Stimulated activated CD8-positive, alpha-beta memory T cell treated with anti-CD3 and anti-CD28 coated beads, Interleukin-15, amount 100 ng/mL, for 24 hours (primary cell): ENCODE measurements around the gene MARK1.

Experiments used
- DNase-seq: peaks from one replicate; pipeline ENCODE4 v3.0.0-alpha.2; 2020; ENCODE audit warnings: low read depth

The MARK1 gene

DNA sequence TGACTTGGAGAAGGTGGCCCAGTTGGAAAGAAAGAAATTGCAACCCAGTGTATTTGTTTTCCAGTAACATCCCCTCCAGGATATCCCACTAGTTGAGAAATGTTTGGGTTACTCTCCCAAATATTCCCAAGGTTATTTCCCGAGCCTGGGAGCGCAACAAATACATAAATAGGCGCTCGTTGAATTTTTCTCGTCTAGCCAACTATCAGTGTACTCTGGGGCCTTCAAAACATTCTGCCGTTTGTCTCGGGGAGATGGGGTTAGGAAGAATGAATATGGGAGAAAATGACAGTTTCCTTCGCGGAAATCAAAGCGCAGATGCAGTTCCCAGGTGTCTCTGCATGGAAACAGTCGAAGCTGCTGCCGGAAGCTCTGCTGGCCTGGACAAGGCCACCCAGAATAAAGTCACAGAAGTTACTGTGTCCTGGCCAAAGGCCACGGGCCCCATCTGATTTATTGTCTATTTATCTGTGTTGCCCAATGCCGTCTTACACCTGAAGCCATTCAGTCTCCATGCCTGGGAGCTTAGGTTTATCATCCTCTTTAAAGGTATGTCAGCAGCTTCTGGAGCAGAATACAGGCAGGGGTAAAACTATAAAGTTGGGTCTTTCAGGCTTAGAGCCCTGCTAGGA lies 163.2 kb downstream of the MARK1 start:
- DNase-seq = no peak

GRCh38 chr1:220692436-220693228 lies 164.7 kb downstream of the MARK1 start:
- no peak for DNase-seq

GRCh38 chr1:220694866-220695382 lies 167.0 kb downstream of the MARK1 start:
- DNase-seq = no peak

- no peak for DNase-seq
Measured at GRCh38 chr1:220695426-220695825, 167.5 kb downstream of the MARK1 start.

GRCh38 chr1:220696226-220696862 lies 168.4 kb downstream of the MARK1 start:
- DNase-seq = no peak

DNA sequence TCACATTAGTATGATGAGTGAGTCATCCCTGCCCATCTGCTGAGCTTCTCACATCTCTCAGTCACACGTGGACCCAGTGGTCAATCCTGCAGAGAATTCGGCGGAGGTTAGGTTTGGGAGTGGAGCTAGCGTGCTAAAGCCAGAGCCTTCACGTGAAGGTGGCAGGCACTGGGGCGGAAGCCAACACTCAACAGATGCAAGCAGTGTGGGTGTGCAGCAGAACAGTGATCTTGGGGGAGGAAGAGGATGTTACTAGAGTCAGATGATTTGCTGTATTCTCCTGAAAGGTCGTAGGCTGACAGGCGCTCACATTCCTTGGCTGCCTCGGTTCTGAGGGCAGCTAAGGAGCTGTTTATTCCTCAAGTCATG lies 168.9 kb downstream of the MARK1 start:
- DNase-seq = no peak

DNA sequence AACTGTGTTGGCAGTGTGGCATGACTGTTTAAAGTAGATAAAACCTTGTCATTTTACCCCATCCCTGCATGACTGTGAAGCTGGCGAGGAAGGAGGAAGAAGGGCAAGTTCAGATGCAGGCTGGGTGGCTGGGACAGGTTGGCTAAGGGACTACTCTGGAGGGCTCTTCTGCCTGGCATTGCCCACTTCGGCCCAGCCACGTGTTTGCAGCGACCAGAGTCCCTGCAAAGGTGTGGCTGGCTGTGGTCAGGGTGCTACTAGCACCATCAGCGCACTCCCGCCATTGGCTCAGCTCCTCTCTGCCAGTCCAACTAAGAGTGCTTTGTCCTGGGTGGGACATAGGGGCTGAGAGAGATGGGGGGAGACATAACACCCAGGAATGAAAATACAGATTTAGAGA lies 169.4 kb downstream of the MARK1 start:
- no peak for DNase-seq

GRCh38 chr1:220698607-220699016 lies 170.7 kb downstream of the MARK1 start:
- no peak for DNase-seq

DNA sequence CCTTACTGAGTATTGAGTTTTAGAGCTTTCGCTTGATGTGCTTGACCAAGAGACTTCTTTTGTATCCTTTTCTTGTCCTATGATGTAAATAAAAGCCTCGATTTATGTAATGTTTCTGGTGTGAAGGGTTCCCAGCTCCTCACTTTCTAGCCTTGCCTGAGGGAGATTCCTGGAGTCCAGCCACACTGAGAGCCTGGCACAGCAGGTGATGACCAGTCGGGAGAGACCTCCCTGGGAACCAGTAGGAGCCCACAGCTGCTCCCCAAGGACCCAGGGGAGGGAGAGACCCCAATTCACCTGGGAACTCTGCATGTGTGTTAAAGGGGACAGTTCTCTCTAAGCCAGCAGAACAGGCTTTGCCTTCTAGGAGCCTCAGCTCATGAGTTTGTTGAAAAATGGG lies 171.1 kb downstream of the MARK1 start:
- no peak for DNase-seq

DNA sequence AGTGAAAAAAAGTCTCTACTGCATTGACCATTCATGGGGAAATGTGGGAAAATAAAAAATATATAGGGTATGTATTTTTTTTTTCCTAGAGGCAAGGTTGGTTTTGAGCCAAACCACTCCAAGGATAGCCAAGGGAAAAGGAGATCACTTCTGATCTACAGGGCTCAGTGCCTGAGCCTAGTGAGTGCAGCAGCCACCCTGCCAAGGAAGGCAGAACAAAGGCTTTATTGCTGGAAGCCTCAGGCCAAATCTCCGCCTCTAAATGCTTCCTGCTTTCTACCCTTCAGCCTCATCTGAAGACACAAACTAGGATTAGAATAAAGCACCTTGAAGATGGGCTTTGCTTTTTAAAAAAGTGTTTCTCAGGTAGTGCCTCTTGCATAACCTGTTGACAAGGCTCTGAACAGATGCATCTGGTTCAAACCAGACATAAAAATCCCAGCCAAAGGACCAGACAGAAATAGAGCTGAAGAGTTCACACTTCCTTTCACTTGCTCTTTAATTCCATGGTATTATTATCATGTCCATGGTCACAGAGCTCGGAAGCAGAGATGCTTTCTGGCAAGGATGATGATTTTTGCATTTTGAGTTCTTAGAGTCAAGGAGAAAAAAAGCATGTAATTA lies 172.7 kb downstream of the MARK1 start:
- DNase-seq = no peak

DNA sequence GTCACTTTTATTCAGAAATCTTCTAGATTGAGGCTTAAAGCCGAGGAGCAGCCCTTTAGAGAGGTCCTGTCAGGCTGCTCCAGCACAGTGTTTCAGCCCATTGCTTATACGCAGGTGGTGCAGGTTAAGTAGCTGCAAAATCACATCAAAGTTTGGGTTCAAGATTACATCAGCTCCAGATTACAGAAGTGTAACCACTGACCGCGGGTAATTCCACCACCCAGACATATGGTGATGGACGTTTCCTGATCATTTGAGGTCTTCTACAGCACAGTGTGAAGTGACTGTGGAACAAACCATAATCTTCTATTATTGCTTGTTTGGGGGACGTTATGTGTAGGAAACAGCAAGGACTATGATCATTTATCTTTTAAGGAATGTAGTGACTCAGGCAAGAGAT lies 174.0 kb downstream of the MARK1 start:
- DNase-seq = no peak

GRCh38 chr1:220702733-220703270 lies 174.9 kb downstream of the MARK1 start:
- DNase-seq = no peak

DNA sequence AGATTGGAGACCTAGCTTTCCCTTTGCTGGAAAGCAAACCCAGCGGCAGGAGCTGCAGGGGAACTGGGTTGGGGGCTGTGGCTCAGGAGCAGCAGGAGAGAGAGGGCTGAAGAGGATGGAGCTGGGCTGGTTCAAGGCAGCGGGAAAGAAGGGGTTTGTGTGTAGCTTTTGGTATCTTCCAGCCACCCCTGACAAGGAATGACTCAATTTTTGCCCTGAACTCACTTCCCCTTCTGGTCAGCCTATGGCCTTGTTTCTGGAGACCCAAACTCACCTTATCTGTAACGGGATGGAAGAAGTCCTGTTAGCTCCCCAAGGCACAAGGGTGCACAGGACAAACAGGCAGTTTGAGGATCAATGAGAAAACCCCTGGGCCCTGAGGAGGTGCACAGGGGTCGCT lies 175.4 kb downstream of the MARK1 start:
- DNase-seq = no peak

- DNase-seq = no peak
Measured at GRCh38 chr1:220705782-220706181, 177.8 kb downstream of the MARK1 start.

DNA sequence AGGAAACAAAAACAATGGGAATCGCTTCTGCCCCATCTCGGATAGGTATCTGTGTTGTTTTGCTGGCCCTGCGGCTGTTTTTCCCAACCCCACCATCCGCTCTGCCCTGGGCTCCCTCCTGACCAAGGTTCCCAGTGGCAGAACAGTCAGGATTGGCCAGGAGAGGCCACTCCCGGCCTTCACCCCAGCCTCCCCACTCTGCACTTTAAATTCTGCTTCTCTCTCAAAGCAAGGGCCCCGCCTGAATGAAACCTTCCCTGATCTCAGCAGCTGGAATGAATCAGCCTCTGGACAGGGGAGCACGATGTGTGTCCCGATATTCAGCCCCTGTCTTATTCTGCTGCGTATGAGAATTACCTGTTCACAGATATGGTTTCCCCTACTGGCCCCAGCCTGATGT lies 178.5 kb downstream of the MARK1 start:
- no peak for DNase-seq

DNA sequence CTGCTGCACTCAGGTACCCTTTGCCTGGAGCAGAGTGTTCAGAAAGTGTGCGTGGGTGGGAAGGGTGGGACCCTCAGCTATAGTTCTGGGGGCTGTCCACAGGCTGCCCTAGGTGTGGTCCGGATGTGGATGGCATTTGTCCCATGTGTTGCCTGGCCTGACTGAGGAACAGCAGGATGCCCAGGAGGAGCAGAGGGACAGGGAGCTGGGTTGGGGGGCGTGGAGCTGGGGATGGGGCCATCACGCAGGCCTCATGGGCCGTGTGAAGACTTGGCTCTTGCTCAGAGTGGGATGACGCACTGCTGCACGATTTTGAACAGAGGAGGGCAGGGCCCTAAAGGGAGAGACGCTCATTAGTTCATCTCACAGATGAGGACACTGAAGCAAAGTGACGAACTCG lies 179.2 kb downstream of the MARK1 start:
- no peak for DNase-seq

- no peak for DNase-seq
Measured at GRCh38 chr1:220708244-220708643, 180.3 kb downstream of the MARK1 start.

DNA sequence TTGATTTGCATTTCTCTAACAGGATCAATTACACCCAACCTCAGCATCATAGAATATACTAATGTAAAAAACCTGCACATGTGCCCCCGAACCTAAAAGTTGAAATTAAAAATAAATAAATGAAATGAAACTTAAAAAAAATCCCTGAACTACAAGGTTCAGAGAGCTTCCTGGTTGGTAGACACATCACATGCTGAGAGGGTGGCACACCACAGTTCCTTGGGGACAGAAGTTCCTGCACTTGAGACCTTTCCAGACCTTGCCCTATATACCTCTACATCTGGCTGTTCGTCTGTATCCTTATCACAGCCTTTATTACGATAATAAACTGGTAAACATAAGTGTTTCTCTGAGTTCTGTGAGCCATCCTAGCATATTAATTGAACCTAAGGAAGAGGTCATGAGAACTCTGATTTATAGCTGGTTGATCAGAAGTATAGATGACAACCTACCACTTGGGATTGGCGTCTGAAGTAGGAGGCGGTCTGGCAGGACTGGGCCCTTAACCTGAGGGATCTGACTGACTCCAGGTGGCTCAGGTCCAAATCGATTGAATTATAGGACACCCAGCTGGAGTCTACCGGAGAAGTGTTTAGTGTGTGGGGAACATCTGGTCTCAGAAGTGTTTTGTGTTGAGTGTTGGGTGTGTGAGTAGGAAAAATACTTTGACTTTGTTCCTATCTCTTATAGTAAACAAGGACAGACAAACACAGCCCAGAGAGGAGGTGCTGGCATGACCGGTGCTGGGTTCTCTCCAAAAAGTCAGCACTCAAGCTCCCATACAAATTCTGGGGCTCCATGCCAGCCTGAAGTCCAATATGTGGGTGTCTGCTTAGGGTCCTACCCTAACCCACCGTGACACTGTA lies 181.2 kb downstream of the MARK1 start:
- no peak for DNase-seq

DNA sequence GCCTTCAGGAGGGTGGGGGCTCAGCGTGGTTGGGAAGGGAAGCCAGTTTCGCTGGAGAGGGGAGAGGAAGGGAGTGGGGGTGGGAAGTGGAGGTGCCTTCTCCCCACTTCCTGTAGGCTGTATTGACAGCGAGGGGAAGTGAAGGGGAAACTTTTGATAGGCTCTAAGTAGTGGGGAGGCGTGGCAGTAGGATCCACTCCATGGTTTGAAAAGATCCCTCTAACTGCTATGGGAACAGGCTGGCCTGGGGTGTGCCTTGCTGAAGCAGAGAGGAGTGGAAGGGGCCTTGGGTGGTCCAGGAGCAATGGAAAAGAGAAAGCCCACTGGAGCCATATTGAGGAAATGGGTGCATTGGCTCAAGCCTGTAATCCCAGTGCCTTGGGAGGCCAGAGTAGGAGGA lies 182.4 kb downstream of the MARK1 start:
- DNase-seq = no peak

DNA sequence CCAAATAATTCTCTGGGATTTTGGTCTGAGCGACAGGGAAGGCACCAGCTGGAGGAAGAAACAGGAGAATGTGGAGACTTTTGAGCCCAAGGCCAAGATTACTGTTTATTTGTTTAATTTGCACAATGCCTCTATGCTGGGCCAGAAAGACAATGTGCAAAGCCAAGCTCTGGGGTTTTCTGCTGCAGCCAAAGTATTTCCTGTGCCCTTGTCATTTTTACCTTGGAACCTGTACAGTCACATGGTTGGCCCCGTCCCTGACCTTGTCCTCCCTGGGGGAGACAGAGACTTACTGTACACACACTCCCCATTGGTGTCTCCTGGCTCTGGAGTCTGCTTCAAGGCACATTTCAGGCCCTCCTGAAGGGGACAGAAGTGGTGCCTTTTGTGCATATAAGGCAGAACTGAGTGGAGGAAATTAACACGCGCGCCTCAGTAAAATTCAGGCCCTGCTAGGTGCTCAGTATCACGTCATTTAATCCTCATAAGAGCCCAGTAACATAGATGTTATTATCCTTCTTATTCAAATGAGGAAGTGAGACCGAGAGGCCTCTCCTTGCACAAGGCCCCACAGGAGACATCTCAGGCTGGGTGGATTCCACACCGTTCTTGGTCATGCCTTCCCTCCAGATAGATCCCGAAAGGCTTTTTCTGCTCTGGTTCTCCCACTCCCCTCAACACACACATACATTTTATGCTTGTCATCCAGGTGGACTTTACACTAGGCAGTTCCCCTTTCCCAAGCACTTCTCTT lies 183.3 kb downstream of the MARK1 start:
- no peak for DNase-seq
